Left lung (tissue), 10 donors: ENCODE measurements around the gene IFT20. TPM values are rescaled to one million over a fixed set of nuclear protein-coding genes. Genes with fewer than 3 reads are reported as not detected.
A peak's percentile ranks its signal among the peaks of the same experiment; 100 is the strongest.
"Not testable (repeated sequence)": the region's sequence is repeated elsewhere in the genome, so short reads cannot be mapped to it uniquely, and the experiment has no call there.

Source experiments
- ATAC-seq: fragments of 200-7000 bp; cut with Tn5 transposase; one replicate; pipeline ENCODE4 v1.9.1; 2020; ENCODE audit warnings: moderate library complexity
- DNase-seq, 4 donors: peaks; one replicate each; pipeline ENCODE4 v3.0.0-alpha.2; 2013 to 2020
- H3K27ac ChIP-seq, 2 donors: fragments of 200-600 bp; sonication (generic) in 1 of 2; one replicate each; pipeline versions ENCODE4 v1.5.0 to v1.8.0; 2020 to 2021
- H3K27me3 ChIP-seq, 2 donors: fragments of 200-600 bp; sonication (generic) in 1 of 2; one replicate each; pipeline versions ENCODE4 v1.5.0 to v1.8.0; 2020 to 2021
- H3K36me3 ChIP-seq, 2 donors: fragments of 200-600 bp; sonication (generic) in 1 of 2; one replicate each; pipeline versions ENCODE4 v1.5.0 to v1.8.0; 2020 to 2021
- H3K4me1 ChIP-seq, 2 donors: fragments of 200-600 bp; one replicate each; pipeline ENCODE4 v1.8.0; 2021
- H3K4me3 ChIP-seq, 2 donors: fragments of 200-600 bp; sonication (generic) in 1 of 2; one replicate each; pipeline versions ENCODE4 v1.5.0 to v1.8.0; 2020 to 2021; ENCODE audit warnings: mild to moderate bottlenecking in 1 of 2
- H3K9me3 ChIP-seq, 2 donors: fragments of 200-600 bp; sonication (generic) in 1 of 2; one replicate each; pipeline versions ENCODE4 v1.5.0 to v1.8.0; 2020 to 2021
- CTCF ChIP-seq, 2 donors: fragments of 200-600 bp; sonication (generic) in 1 of 2; IDR thresholded peaks; one replicate each; pipeline versions ENCODE4 v1.5.0 to v1.8.0; 2021; ENCODE audit warnings: antibody characterized with exemption in 2 of 2
- intact Hi-C, 2 donors: fragments of 100-400 bp; cut with DNase I; formaldehyde crosslinking; loops; one replicate each; pipeline versions ENCODE4 v1.11.2 to v1.14.2; 2022
- polyA plus RNA-seq, 6 donors: library from polyadenylated mRNA; unstranded; fragments of 120-200 nt; gene quantifications; one replicate each; pipeline ENCODE4 v1.2.1, GENCODE V29; 2013; ENCODE audit not compliant: insufficient read length in 6 of 6
- total RNA-seq, 2 donors: library from RNA; stranded (reverse); fragmentation: NEBNext Ultra II Directional; extraction: Animal tissue kit (Norgen Biotek cat#: 25700); gene quantifications; one replicate each; pipeline ENCODE4 v1.2.1, GENCODE V29; 2021
- donor health status: DM: no; HTN: yes; CAD: no.
- donor health status: DM: no; HTN: no; CAD: no.

Gene IFT20
- total and polyA plus RNA-seq, 8 donors: 27.6 to 60.4 (median 54.2) TPM

GRCh38 chr17:28342313-28342712 is 7.0 kb upstream of the IFT20 start:
- H3K36me3 ChIP-seq: peaks cover 0 to 81% of the 10 kb centered on the region in 2 donors
- H3K4me1 ChIP-seq: peaks cover 2 to 45% of the 10 kb centered on the region in 2 donors
- TF ChIP-seq CTCF (IDR thresholded peaks at IDR 0.05): no peak
- no peaks in the 10 kb centered on the region for H3K27me3 ChIP-seq
- DNase-seq: no peak
- H3K4me3 ChIP-seq: no peak overlapping the region
- intact Hi-C loops: no loop called here
- H3K9me3 ChIP-seq: no peaks in the 10 kb centered on the region
- no peak for ATAC-seq
- no peak overlapping the region for H3K27ac ChIP-seq

- ATAC-seq: no peak
- intact Hi-C loops: no loop called here
- Histone ChIP-seq H3K36me3 (peaks cover 0 to 73% of the 10 kb centered on the region in 2 donors), H3K4me3 (no peak overlapping the region), H3K9me3 (no peaks in the 10 kb centered on the region), H3K27ac (no peak overlapping the region), H3K4me1 (peaks cover 10 to 52% of the 10 kb centered on the region in 2 donors), H3K27me3 (no peaks in the 10 kb centered on the region)
- DNase-seq: no peak
- TF ChIP-seq CTCF (IDR thresholded peaks at IDR 0.05): no peak
These were observed 6.2 kb upstream of the IFT20 start for GRCh38 chr17:28341516-28341915.

GRCh38 chr17:28340374-28340773 is 5.1 kb upstream of the IFT20 start:
- H3K27ac ChIP-seq: no peak overlapping the region
- H3K9me3 ChIP-seq: no peaks in the 10 kb centered on the region
- intact Hi-C loops: no loop called here
- no peak overlapping the region for H3K4me3 ChIP-seq
- ATAC-seq (no peak), DNase-seq (no peak)
- no peak for TF ChIP-seq CTCF (IDR thresholded peaks at IDR 0.05)
- peaks cover 14 to 52% of the 10 kb centered on the region in 2 donors for H3K4me1 ChIP-seq
- no peaks in the 10 kb centered on the region for H3K27me3 ChIP-seq
- peaks cover 0 to 62% of the 10 kb centered on the region in 2 donors for H3K36me3 ChIP-seq

- peaks cover 17 to 52% of the 10 kb centered on the region in 2 donors for H3K4me1 ChIP-seq
- no peak overlapping the region for H3K4me3 ChIP-seq
- peak overlapping the region in 1 of 2 donors; percentile 97 for H3K27ac ChIP-seq
- no peak for ATAC-seq
- H3K36me3 ChIP-seq: peaks cover 0 to 52% of the 10 kb centered on the region in 2 donors
- intact Hi-C loops: no loop called here
- no peak for TF ChIP-seq CTCF (IDR thresholded peaks at IDR 0.05)
- no peaks in the 10 kb centered on the region for H3K27me3 ChIP-seq
- H3K9me3 ChIP-seq: no peaks in the 10 kb centered on the region
- no peak for DNase-seq
These were observed 4.2 kb upstream of the IFT20 start for GRCh38 chr17:28339431-28339830.

GRCh38 chr17:28338769-28339212 is 3.5 kb upstream of the IFT20 start:
- DNase-seq, intact Hi-C loops, H3K9me3 ChIP-seq, H3K27me3 ChIP-seq, H3K4me3 ChIP-seq, ATAC-seq: not testable (repeated sequence)
- Histone ChIP-seq H3K36me3 (peaks cover 0 to 46% of the 10 kb centered on the region in 2 donors), H3K27ac (peak overlapping the region; percentile 54 to 97), H3K4me1 (peaks cover 23 to 59% of the 10 kb centered on the region in 2 donors)
